ENCODE data around the gene SLC19A1.

Gene SLC19A1

DNA sequence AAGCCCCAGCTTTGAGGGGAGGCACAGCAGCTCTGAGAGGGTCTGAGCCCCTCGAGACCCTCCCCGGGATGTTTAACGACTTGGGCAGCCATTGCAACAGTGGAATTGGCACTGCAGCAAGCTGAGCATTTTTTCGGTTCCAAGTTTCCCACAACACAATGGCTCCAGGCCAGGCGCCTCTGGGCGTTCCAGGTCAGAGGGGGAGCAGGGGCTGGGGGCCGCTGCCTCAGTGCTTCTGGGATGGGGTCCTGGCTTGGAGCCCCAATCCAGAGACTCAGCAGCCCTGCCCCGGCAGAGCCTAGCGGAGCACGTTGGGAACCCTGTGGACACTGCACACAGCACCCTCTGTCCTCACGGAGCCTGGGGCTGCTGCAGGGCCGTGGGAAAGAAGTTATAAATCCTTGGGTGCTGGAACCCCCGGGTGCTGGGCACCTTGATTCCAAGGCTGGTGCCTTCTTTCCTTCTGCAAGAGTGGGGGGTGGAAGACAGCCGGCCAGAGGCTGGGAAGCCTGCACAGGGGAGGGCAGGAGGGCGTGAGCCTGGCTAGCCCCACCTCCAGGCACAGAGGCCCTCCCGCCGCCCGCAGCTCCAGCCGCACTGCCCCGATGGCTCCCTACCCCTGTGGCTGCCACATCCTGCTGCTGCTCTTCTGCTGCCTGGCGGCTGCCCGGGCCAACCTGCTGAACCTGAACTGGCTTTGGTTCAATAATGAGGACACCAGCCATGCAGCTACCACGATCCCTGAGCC is 87.1 kb downstream of the SLC19A1 start:
- H3K4me3 ChIP-seq (replicated peaks in 1 of 2; ENCODE audit: low read depth in 2 of 2, low read length in 2 of 2): peak overlapping the region in 1 of 2 donors; percentile 32
- TF ChIP-seq, protein P1, sequence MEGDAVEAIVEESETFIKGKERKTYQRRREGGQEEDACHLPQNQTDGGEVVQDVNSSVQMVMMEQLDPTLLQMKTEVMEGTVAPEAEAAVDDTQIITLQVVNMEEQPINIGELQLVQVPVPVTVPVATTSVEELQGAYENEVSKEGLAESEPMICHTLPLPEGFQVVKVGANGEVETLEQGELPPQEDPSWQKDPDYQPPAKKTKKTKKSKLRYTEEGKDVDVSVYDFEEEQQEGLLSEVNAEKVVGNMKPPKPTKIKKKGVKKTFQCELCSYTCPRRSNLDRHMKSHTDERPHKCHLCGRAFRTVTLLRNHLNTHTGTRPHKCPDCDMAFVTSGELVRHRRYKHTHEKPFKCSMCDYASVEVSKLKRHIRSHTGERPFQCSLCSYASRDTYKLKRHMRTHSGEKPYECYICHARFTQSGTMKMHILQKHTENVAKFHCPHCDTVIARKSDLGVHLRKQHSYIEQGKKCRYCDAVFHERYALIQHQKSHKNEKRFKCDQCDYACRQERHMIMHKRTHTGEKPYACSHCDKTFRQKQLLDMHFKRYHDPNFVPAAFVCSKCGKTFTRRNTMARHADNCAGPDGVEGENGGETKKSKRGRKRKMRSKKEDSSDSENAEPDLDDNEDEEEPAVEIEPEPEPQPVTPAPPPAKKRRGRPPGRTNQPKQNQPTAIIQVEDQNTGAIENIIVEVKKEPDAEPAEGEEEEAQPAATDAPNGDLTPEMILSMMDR (IDR thresholded peaks at IDR 0.05; ENCODE audit: low read depth, low read length): no peak

DNA sequence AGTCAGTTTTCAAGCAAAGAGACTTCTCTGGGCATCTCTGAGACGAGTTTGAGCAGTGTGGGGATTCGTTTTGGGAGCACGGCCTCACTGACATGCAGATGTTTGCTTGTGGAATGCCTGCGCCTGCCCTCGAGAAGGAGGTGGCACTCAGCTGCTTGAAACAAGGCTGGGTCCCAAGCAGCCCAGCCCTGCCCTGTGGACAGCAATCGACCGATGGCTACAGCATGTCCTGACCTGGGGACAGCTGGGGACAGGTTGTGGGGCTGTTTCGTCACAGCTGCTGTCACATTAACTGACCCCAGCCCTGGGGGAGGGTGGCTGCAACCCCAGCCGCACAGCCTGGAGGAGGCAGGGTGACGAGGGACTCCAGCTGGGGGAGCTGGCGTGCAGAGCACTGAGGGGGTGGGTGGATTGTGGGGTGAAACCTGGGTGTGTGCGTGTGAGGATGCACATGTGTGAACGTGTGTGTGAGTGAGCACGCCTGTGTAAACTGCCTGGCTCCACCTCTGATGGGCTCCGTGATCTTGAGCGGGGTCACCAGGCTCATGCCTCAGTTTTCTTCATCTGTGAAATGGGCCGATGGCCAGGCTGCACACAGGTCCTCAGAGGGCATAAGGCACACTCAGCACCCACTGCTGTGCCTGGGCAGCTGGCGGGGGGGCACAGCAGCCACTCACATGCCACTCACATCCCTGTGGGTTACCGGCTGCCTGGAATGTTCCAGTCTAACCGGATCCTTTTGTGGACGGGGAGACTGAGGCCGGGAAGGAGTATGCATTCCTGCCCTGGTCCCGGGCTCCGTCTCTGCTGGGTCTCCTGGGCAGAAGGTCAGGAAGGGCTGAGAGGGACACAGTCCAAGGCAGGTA is 87.9 kb downstream of the SLC19A1 start:
- TF ChIP-seq, protein P1 (IDR thresholded peaks at IDR 0.05; ENCODE audit: low read depth, low read length): no peak
- H3K4me3 ChIP-seq (replicated peaks in 1 of 2; ENCODE audit: low read depth in 2 of 2, low read length in 2 of 2): no peak overlapping the region

More for the DNA sequence above, 87.1 kb downstream of the SLC19A1 start:
- DNase-seq (ENCODE audit: low read depth in 2 of 2): peak; percentile 35 to 69

DNA sequence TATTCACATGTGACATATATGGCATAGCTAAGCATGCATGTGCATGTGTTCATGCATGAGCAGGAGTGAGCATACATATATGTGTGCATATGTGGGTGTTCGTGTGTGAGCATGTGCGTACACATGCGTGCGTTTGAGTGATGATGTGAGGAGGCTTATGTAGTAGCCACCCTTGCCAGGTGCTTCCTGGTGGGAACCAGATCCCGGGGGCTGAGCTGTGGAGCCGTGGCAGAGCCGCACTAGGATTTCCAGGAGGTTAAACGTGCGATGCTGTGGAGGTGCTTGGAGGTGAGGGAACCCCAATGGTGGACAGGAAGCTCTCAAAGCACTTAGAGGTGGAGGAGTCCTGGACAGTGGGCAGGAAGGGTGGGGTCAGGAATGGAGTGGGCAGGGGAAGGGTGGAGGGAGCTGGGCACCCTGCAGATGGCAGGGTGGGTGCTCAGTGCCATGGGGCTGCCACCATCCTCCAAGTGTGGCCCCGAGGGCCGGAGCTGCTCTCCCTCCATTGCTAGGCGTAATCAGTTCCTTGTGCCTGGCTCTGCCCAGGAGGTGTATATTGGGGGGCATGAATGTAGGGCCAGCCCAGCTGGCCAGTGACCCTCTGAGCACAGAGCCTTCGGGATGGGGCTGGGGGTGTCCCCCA is 88.8 kb downstream of the SLC19A1 start:
- no peak for DNase-seq (ENCODE audit: low read depth in 2 of 2)
- TF ChIP-seq, protein P1 (IDR thresholded peaks at IDR 0.05; ENCODE audit: low read depth, low read length): no peak

More for the DNA sequence above, 87.9 kb downstream of the SLC19A1 start:
- DNase-seq (ENCODE audit: low read depth in 2 of 2): peak in 1 of 2 donors; percentile 33

DNA sequence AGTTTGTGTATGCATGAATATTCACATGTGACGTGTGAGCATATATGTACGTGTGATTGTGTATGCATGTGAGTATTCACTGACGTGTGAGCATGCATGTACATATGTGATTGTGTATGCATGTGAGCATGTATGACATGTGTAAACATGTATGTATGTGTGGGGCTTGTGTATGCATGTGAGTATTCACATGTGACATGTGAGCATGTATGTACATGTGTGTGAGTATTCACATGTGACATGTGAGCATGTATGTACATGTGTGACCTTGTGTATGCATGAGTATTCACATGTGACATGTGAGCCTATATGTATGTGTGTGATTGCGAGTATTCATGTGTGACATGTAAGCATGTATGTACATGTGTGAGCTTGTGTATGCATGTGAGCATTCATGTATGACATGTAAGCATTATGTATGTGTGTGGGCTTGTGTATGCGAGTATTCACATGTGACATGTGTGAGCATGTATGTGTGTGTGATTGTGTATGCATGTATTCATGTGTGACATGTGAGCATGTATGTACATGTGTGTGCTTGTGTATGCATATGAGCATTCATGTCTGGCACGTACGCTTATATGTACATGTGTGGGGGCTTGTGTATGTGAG is 89.4 kb downstream of the SLC19A1 start:
- TF ChIP-seq, protein P1 (IDR thresholded peaks at IDR 0.05; ENCODE audit: low read depth, low read length): no peak
- H3K4me3 ChIP-seq (replicated peaks in 1 of 2; ENCODE audit: low read depth in 2 of 2, low read length in 2 of 2): no peak overlapping the region
- DNase-seq (ENCODE audit: low read depth in 2 of 2): no peak

More for the DNA sequence above, 88.8 kb downstream of the SLC19A1 start:
- H3K4me3 ChIP-seq (replicated peaks in 1 of 2; ENCODE audit: low read depth in 2 of 2, low read length in 2 of 2): no peak overlapping the region

DNA sequence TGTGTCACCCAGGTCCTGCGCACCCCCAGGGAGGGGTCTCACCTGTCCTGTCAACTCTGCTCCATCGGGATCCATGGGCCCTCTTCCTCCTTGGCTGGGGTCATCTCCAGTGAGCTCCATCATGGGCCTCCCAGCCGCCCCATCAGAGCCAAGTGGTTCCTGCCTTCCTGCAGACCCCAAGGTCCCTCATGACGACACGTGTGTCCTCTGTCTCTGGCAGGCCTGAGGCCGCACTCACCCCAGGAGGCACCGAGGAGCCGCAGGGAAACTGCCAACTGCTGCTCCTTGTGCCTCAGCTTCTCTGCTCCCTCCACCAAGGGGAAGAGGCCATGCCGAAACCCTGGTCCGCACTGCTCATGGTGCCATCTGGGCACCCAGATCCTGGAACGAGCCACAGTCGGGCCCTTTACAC is 90.5 kb downstream of the SLC19A1 start:
- TF ChIP-seq, protein P1 (IDR thresholded peaks at IDR 0.05; ENCODE audit: low read depth, low read length): no peak
- no peak overlapping the region for H3K4me3 ChIP-seq (replicated peaks in 1 of 2; ENCODE audit: low read depth in 2 of 2, low read length in 2 of 2)
- no peak for DNase-seq (ENCODE audit: low read depth in 2 of 2)

DNA sequence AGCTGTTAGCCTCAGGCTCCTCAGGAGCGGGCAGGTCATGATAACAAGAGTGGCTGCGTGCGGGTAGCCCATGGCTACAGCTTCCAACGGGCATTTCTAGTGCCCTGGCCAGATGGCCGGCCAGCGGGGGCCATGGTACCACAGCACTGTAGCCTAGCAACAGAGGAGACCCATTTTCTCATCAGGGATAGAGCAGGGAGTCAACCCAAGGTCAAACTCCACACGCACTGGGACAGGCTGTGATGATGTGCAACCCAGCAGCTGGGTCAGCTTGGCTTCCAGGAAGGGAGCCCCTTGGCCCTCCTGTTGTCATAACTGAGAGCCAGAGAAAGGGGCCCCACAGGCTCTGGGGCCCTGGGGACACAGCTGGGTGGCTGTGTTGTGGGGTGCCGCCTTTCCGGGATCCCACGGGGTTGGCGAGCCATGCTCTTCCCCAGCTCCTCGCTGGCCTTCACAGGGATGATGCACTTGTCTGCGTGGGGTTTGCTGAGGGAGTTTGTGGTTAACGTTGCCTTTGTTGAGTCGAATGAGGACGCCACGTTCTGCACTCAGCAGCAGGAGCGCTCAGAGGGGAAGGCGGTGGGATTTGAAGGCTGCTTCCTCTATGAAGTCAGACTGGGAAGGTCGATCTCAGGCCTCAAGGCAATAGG is 91.0 kb downstream of the SLC19A1 start:
- H3K4me3 ChIP-seq (replicated peaks in 1 of 2; ENCODE audit: low read depth in 2 of 2, low read length in 2 of 2): no peak overlapping the region
- TF ChIP-seq, protein P1 (IDR thresholded peaks at IDR 0.05; ENCODE audit: low read depth, low read length): no peak
- no peak for DNase-seq (ENCODE audit: low read depth in 2 of 2)
